ENCODE measurements around the gene C19orf38.

DNA sequence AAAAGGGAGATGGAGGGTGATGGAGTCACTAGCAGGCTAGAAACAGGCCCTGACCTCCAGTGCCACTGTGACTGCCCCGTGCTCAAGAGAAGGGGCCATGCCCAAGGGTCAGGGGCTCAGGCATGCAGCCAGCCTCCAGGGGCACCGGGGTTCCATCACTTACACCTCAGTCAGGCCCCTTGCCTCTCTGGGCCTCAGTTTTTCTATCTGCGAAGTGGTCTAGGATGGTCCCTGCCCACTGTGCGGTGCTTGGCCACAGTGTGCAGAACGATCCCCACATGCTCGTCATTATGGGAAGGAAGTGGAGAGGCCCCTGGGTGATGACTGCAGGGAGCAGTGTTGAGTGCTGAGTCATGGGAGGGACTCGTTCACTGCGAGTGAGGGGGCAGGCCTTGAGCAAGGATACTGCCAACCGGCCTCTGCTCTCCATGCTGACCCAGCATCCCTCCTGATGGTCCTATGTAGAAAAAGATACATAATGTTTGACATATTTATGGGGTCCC, 35.3 kb upstream of the C19orf38 start:
- TF ChIP-seq, protein P1, sequence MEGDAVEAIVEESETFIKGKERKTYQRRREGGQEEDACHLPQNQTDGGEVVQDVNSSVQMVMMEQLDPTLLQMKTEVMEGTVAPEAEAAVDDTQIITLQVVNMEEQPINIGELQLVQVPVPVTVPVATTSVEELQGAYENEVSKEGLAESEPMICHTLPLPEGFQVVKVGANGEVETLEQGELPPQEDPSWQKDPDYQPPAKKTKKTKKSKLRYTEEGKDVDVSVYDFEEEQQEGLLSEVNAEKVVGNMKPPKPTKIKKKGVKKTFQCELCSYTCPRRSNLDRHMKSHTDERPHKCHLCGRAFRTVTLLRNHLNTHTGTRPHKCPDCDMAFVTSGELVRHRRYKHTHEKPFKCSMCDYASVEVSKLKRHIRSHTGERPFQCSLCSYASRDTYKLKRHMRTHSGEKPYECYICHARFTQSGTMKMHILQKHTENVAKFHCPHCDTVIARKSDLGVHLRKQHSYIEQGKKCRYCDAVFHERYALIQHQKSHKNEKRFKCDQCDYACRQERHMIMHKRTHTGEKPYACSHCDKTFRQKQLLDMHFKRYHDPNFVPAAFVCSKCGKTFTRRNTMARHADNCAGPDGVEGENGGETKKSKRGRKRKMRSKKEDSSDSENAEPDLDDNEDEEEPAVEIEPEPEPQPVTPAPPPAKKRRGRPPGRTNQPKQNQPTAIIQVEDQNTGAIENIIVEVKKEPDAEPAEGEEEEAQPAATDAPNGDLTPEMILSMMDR (IDR thresholded peaks at IDR 0.05): no peak
- TF ChIP-seq EZH2 (IDR thresholded peaks at IDR 0.05; ENCODE audit: borderline replicate concordance, insufficient read depth, low read depth, low read length, poor library complexity, severe bottlenecking): no peak
